HepG2 (cell line): ENCODE data around the gene NPAS2. TPM values are rescaled to one million over a fixed set of nuclear protein-coding genes. Genes with fewer than 3 reads are reported as not detected.

Source experiments
- ATAC-seq: fragments of 200-7000 bp; cut with Tn5 transposase; 3 replicates; pipeline ENCODE4 v1.9.1; 2020; ENCODE audit warnings: mild to moderate bottlenecking, moderate library complexity
- BruUV-seq: library from RNA; stranded (reverse); fragments of 400-500 nt; replicated peaks from 2 replicates; lab custom pipeline; 2021; lab: Mats Ljungman, UMichigan
- CTCF ChIA-PET: fragments of 300-600 bp; formaldehyde crosslinking; extraction: SDS; loops from one replicate; lab custom pipeline; 2021; ENCODE audit warnings: low total read pairs, inconsistent platforms, low intra/inter-chr PET ratio; lab: Yijun Ruan, JAX
- POLR2A ChIA-PET: fragments of 350-600 bp; sonication (Branson Sonifier 250); formaldehyde crosslinking; loops from one replicate; lab custom pipeline; 2020; ENCODE audit warnings: antibody characterized with exemption, inconsistent platforms; lab: Yijun Ruan, JAX
- DNase-seq: peaks from one replicate; pipeline ENCODE4 v3.0.0-alpha.2; 2015; ENCODE audit warnings: low spot score
- FAIRE-seq: peaks from 3 replicates; lab custom pipeline; 2011; peaks lifted over from hg19 to GRCh38; lab: Jason Lieb, UNC
- H2AFZ ChIP-seq: one replicate; pipeline ENCODE4 v1.6.1; 2011; ENCODE audit warnings: low read length, inconsistent platforms
- H3K27ac ChIP-seq: fragments of 300-600 bp; 3 replicates; pipeline ENCODE4 v1.8.0; 2011; ENCODE audit warnings: mixed run types, mild to moderate bottlenecking, mixed read lengths, low read length, inconsistent platforms; ENCODE audit not compliant: insufficient read depth; ENCODE audit errors: extremely low read length
- H3K27me3 ChIP-seq, 2 experiments: fragments of 200-600 bp in 1 of 2; 2 replicates in 1 of 2; 3 replicates in 1 of 2; pipeline versions ENCODE4 v1.6.0 to v1.8.0; 2011; ENCODE audit warnings: low read length in 2 of 2, mild to moderate bottlenecking in 2 of 2, moderate library complexity in 2 of 2, inconsistent platforms in 1 of 2; ENCODE audit not compliant: insufficient read depth in 2 of 2, control insufficient read depth in 1 of 2
- H3K36me3 ChIP-seq, 2 experiments: fragments of 200-600 bp in 1 of 2; replicated peaks in 1 of 2; 2 replicates in 1 of 2; 3 replicates in 1 of 2; pipeline versions ENCODE4 v1.5.1 to v1.8.0; 2011; ENCODE audit warnings: low read length in 2 of 2, inconsistent platforms in 1 of 2; ENCODE audit not compliant: insufficient read depth in 2 of 2, control insufficient read depth in 1 of 2
- H3K4me1 ChIP-seq: 2 replicates; pipeline ENCODE4 v1.5.1; 2012; ENCODE audit warnings: low read length, inconsistent platforms; ENCODE audit not compliant: insufficient read depth
- H3K4me2 ChIP-seq: 2 replicates; pipeline ENCODE4 v1.6.0; 2011; ENCODE audit warnings: low read depth, low read length, inconsistent platforms
- H3K4me3 ChIP-seq, 3 experiments: fragments of 200-600 bp in 1 of 3; sonication (generic), shearing (Covaris generic) in 1 of 3; replicated peaks in 1 of 3; 2 replicates each; pipeline ENCODE4 v1.5.1; 2011 to 2016; ENCODE audit warnings: low read length in 3 of 3, inconsistent platforms in 2 of 3, low read depth in 2 of 3, mild to moderate bottlenecking in 2 of 3, control low read depth in 1 of 3, mixed read lengths in 1 of 3; ENCODE audit not compliant: insufficient read depth in 1 of 3
- H3K79me2 ChIP-seq: one replicate; pipeline ENCODE4 v1.6.1; 2011; ENCODE audit warnings: low read length, inconsistent platforms; ENCODE audit not compliant: insufficient read depth
- H3K9ac ChIP-seq: 2 replicates; pipeline ENCODE4 v1.6.0; 2011; ENCODE audit warnings: mild to moderate bottlenecking, low read depth, low read length, inconsistent platforms; ENCODE audit not compliant: insufficient read depth
- H3K9me3 ChIP-seq: 2 replicates; pipeline ENCODE4 v1.5.1; 2012; ENCODE audit warnings: mild to moderate bottlenecking, low read length
- H4K20me1 ChIP-seq: 2 replicates; pipeline ENCODE4 v1.6.0; 2011; ENCODE audit warnings: inconsistent platforms, mild to moderate bottlenecking, low read length, moderate library complexity; ENCODE audit not compliant: insufficient read depth
- HOXA7 ChIP-seq: sonication (generic); formaldehyde crosslinking; IDR thresholded peaks from 2 replicates; pipeline ENCODE4 v1.8.1; 2022; ENCODE audit warnings: mild to moderate bottlenecking, missing genetic modification reagents, moderate library complexity
- NONO ChIP-seq, 2 experiments: fragments of 450-650 bp in 1 of 2; sonication (generic) in 1 of 2; formaldehyde crosslinking in 1 of 2; IDR thresholded peaks in 1 of 2; conservative IDR thresholded peaks in 1 of 2; 2 replicates each; pipeline versions ENCODE4 v1.6.1 to v1.8.0; 2017 to 2022; ENCODE audit warnings: mild to moderate bottlenecking in 1 of 2, missing genetic modification reagents in 1 of 2, moderate library complexity in 1 of 2
- RBM22 ChIP-seq: fragments of 200-400 bp; formaldehyde crosslinking; optimal IDR thresholded peaks from 2 replicates; pipeline ENCODE3; 2017; ENCODE audit warnings: mild to moderate bottlenecking, low read length, moderate library complexity
- TCF12 ChIP-seq, 2 experiments: fragments of 450-650 bp in 1 of 2; sonication (generic) in 1 of 2; formaldehyde crosslinking in 1 of 2; IDR thresholded peaks; 2 replicates each; pipeline versions ENCODE4 v1.6.1 to v1.8.0; 2017 to 2022; ENCODE audit warnings: antibody characterized with exemption in 1 of 2, mild to moderate bottlenecking in 1 of 2, missing genetic modification reagents in 1 of 2, moderate library complexity in 1 of 2
- ZNF337 ChIP-seq: sonication (generic); formaldehyde crosslinking; IDR thresholded peaks from 2 replicates; pipeline ENCODE4 v1.5.1; 2020; ENCODE audit warnings: missing genetic modification reagents, low read depth, mild to moderate bottlenecking, borderline replicate concordance
- ZNF768 ChIP-seq: sonication (generic); formaldehyde crosslinking; IDR thresholded peaks from 2 replicates; pipeline ENCODE4 v1.4.0; 2020; ENCODE audit warnings: missing genetic modification reagents
- WGBS: methylation state at CpG from one replicate; pipeline ENCODE4 v1.1.6; 2017; ENCODE audit warnings: low lambda C conversion rate; 5-methylcytosine and 5-hydroxymethylcytosine counted together
- in situ Hi-C: cut with HindIII; loops from 2 replicates; pipeline ENCODE4 v1.10.0; 2017; ENCODE audit warnings: low pct_unique_long_range_greater_than_20kb; ENCODE audit not compliant: extremely low pct_ligation_motif_present
- intact Hi-C: fragments of 100-400 bp; cut with micrococcal nuclease; formaldehyde crosslinking; loops from one replicate; pipeline ENCODE4 v1.10.0; 2022; ENCODE audit not compliant: unreplicated experiment
- polyA plus RNA-seq, 8 experiments: library from polyadenylated mRNA; depleted of rRNA in 3 of 8; stranded (reverse) in 7 of 8; unstranded in 1 of 8; fragments of >200 nt; fragmentation: Illumina TruSeq in 4 of 8; extraction: Trizol in 4 of 8; gene quantifications; 2 replicates each; pipeline versions ENCODE4 v1.2.1 to v1.2.3, GENCODE V29; 2011 to 2016; ENCODE audit warnings: low read depth in 4 of 8, missing spikeins in 1 of 8, mixed read lengths in 1 of 8; ENCODE audit not compliant: insufficient read depth in 1 of 8
- total RNA-seq, 5 experiments: library from RNA; depleted of rRNA; stranded (reverse); fragments of >200 nt; fragmentation: Illumina TruSeq; extraction: Trizol; gene quantifications; 2 replicates each; pipeline ENCODE4 v1.2.3, GENCODE V29; 2016; ENCODE audit warnings: low read depth in 1 of 5

Gene NPAS2
- total and polyA plus RNA-seq, 2 of the 13 experiments (the other 11 are each of a cell fraction or from before 2014, with no cell fraction given) = 14.8 to 37.5 TPM

- no peak overlapping the region for H3K9ac ChIP-seq
- H3K4me1 ChIP-seq = peaks cover 20% of the 10 kb centered on the region
- intact Hi-C loops (no loop called here), in situ Hi-C loops (no loop called here)
- DNase-seq (no peak), FAIRE-seq (no peak), ATAC-seq (no peak)
- no TSS peak for BruUV-seq
- POLR2A ChIA-PET = no interaction called here
- H4K20me1 ChIP-seq = peaks cover 29% of the 10 kb centered on the region; the same call in 1 of the 2 replicates
- 98% methylated on average over 2 of the region's 2 CpGs for WGBS
- H3K4me3 ChIP-seq = no peak overlapping the region
- peaks cover 88% of the 10 kb centered on the region for H3K79me2 ChIP-seq
- H3K9me3 ChIP-seq = peaks cover 10% of the 10 kb centered on the region; the same call in 1 of the 2 replicates
- H3K27me3 ChIP-seq = no peaks in the 10 kb centered on the region
- H2AFZ ChIP-seq = no peak overlapping the region
- H3K36me3 ChIP-seq = peaks cover 4 to 27% of the 10 kb centered on the region in 2 experiments; a peak in 3 of 5 replicates
- peak; percentile 71 for TF ChIP-seq RBM22
- TF ChIP-seq ZNF768 (CRISPR knock-in tag) = peak; percentile 60; the same call in 1 of the 2 replicates
- no peak for TF ChIP-seq TCF12 (IDR thresholded peaks at IDR 0.05)
- TF ChIP-seq TCF12 (CRISPR knock-in tag; IDR thresholded peaks at IDR 0.05) = no peak
- H3K4me2 ChIP-seq = no peak overlapping the region
- H3K27ac ChIP-seq = no peak overlapping the region
- CTCF ChIA-PET = no interaction called here
Observed at GRCh38 chr2:100846716-100847115, 26.8 kb downstream of the NPAS2 start.

- H3K4me2 ChIP-seq = no peak overlapping the region; the same call in 1 of the 2 replicates
- H3K27ac ChIP-seq = peak overlapping the region; percentile 39
- peaks cover 11% of the 10 kb centered on the region; the same call in 1 of the 2 replicates for H4K20me1 ChIP-seq
- FAIRE-seq (no peak), DNase-seq (no peak), ATAC-seq (no peak)
- peaks cover 35% of the 10 kb centered on the region for H3K4me1 ChIP-seq
- 93% methylated on average over 4 of the region's 4 CpGs for WGBS
- H3K79me2 ChIP-seq = peaks cover 73% of the 10 kb centered on the region
- H3K4me3 ChIP-seq = no peak overlapping the region
- no peak overlapping the region for H2AFZ ChIP-seq
- ChIA-PET POLR2A (interaction anchor here (0.6 kb wide), 1 partner anchor 27 kb away, joined by 3 read pairs; no protein-coding TSS in a partner anchor), CTCF (no interaction called here)
- no TSS peak for BruUV-seq
- H3K9me3 ChIP-seq = no peaks in the 10 kb centered on the region
- no peak overlapping the region for H3K9ac ChIP-seq
- peaks cover 7% of the 10 kb centered on the region in 2 experiments; a peak in 3 of 5 replicates for H3K36me3 ChIP-seq
- intact Hi-C loops = loop anchor here (2.0 kb wide), 1 partner anchor 18 kb away; no protein-coding TSS in a partner anchor
- in situ Hi-C loops = no loop called here
- TF ChIP-seq RBM22 (peak; percentile 72), HOXA7 (CRISPR knock-in tag) (no peak), ZNF337 (CRISPR knock-in tag) (no peak), NONO (IDR thresholded peaks at IDR 0.05) (no peak), NONO (CRISPR knock-in tag; conservative IDR thresholded peaks at IDR 0.05) (no peak)
- H3K27me3 ChIP-seq = no peaks in the 10 kb centered on the region
Observed at GRCh38 chr2:100852447-100852846, 32.5 kb downstream of the NPAS2 start.
